Activated CD4-positive, alpha-beta T cell treated with anti-CD3 and anti-CD28 coated beads, Interleukin-2, Interleukin-4, amounts not matched to agents 100 ng/mL and 50 ng/mL, durations not matched to agents 16 hours and 8 hours (primary cell): ENCODE results near the gene TIMM22.

ENCODE experiments used
- DNase-seq: peaks from one replicate; pipeline ENCODE4 v3.0.0-alpha.2; 2020; ENCODE audit warnings: low spot score

TIMM22 gene

DNA sequence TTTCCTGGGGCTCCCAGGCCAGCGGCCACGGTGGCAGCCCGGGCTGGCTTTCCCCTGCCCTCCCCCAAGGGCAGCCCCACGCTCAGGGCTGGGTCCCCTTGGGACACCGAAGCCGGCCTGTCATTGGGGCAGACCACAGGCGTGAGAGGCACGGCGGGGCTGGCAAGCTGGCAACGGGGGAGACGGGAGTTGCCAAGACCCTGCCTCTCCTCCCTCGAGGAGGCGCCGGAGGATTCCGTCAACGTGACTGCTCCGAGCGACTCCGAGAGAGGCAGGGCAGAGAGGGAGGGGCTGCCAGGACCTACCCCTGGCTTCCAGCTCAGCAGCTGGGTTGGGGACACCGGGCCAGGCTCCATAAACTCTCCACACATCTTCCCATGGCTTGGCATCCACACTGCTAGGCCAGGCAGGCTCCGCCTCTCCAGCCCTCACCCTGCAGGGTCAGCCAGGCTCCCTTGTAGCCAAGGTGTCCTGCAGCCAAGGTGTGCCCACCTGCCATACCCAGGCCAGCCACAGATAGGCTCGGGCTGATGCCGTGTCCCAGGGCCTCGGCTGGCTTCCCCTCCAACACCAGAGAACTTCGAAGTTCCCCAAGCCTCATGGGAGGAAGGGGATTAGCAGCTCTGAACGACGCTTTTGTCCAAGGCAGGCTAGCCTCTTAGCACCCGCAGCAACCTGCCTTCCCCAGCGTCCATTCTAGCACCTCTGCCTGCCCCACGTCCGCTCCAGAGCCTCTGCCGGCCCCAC, 25.5 kb downstream of the TIMM22 start:
- no peak for DNase-seq

GRCh38 chr17:1024076-1024475, 27.1 kb downstream of the TIMM22 start:
- no peak for DNase-seq

DNA sequence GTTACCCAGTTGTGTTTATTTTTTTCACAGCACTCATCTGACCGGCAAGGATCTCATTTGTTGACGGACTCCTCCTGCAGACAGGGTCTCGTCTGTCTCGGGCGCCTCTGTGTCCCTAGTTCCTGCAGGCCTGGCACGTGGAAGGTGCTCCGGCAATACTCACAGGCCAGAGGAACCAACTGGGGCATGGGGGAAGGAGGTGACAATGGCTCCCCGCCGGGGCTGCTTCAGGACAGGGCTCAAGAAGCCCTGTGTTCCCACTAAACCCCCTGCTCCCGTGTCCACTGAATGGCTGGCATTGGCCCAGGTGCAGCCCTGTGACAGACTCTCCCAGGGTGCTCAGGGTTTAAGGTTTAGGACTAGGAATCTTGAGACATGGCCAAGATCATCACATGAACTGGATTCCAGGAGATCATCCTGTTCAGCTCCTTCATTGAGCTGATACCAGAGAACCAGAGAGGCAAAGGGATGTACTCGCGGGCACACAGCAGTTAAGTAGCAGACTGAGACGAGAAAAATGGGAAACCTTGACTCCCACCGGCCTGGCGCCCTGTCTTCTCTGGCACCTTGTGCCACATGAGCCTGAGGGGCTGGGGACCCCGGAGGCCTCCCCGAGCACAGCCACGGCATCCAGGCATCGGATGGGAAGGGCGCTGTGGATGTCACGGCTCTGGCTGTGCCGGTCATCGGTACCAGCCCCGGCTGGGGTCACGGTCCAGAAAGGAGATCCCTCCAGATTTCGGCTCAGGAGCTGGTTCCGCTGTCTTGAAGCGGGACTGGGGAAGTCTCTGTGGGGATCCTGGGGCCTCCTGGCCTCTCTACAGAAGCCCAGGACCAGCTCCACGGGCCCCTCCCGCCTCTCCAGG, 29.0 kb downstream of the TIMM22 start:
- DNase-seq = no peak

DNA sequence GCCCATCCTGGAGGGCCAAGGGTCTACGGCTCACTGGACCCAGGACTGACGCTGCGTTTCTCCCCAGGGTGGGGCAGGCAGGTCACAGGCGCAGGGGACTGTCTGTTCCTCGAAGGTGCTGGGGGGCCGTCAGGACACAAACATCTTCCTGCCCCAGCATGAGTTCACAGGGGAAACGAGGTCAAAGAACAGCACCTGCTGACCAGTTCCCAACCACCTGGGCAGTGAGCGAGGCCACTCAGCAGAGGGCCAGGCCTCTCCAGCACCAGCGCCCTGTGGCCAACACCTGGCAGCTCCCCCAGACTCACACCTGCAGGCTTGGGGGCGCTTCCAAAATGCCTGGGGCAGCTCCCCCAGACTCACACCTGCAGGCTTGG, 29.7 kb downstream of the TIMM22 start:
- DNase-seq = no peak

DNA sequence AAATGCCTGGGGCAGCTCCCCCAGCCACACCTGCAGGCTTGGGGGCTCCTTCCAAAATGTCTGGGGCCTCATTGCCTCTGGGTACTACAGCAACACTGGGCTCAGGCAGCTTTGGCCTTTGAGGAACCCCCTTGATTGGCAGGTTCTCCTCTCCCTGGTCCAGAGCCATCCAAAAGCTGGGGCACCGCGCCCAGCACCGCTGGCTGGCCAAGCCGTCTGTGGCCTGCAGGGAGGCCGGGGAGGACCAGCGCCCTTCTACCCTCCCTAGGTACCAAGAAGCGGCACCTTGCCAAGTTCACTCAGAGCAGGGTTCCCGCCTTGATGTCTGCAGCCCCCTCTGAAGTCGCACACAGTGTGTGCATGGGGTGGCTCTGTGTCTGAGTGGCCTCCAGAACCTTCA, 30.1 kb downstream of the TIMM22 start:
- no peak for DNase-seq

GRCh38 chr17:1029196-1029921, 32.4 kb downstream of the TIMM22 start:
- DNase-seq = no peak

GRCh38 chr17:1029922-1030644, 33.2 kb downstream of the TIMM22 start:
- no peak for DNase-seq

- DNase-seq = no peak
These were observed 34.0 kb downstream of the TIMM22 start for GRCh38 chr17:1030684-1031532.

- no peak for DNase-seq
These were observed 34.8 kb downstream of the TIMM22 start for GRCh38 chr17:1031711-1032110.

DNA sequence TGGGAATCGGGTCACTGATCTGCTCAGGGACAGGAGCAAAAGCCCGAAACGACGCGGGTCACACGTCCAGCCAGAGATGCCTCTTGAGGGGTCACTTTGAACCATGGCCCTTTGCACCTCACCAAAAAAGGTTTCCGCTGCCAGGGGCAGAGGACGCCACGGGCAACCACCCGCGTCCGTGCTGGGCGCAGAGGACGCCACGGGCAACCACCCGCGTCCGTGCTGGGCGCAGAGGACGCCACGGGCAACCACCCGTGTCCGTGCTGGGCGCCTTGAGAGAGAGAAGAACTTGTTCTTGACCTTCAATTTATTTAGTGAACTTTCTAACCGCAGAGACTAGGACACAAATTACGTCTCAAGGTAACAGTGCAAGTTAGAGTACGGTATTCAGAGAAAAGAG, 35.5 kb downstream of the TIMM22 start:
- DNase-seq = no peak

DNA sequence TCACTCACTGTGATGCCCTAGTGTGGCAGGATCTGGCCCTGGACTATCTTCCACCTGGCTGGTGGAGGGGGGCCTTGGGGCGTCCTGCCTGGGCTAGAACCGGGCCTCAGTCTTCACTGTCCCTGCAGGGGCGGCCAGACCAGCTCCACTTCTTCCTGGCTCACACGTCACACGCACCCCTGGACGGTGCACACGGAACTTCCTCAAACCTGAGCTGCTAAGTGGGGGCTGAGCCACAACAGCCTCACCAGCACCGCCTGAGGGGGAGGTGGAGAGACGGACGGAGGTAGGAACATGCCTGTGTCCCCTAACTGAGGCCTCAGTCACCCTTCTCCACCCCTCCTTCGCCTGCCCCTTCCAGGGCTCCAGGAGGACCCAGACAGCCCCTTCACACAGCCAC, 36.6 kb downstream of the TIMM22 start:
- DNase-seq = no peak

- DNase-seq = no peak
These were observed 37.8 kb downstream of the TIMM22 start for GRCh38 chr17:1034652-1035210.

DNA sequence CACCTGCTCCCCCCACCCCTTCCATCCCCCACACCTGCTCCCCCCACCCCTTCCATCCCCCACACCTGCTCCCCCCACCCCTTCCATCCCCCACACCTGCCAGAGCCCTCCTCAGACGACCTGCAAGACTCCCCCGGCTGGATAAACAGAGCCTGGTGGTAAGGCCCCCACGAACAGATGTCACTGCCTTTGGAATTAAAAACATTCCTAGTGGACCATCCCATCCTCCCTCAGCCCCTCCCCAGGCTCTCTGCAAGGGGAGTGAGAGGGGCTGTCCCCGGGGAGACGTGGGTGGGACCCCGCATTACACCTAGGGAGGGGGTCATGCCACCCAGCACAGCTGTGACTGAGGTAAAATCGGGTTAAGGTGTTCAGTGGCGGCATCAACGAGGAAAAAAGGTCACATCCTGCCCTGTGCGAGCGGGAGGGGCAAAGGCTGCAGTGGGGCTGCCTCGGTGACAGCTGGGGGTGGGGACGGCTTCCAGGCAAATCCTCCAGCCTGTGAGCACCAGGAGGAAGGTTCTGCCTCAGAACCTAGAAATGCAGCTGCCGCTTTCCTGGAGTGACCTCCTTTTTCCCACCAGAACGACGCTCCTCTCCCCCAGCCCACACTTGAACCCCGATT, 38.7 kb downstream of the TIMM22 start:
- DNase-seq = no peak

DNA sequence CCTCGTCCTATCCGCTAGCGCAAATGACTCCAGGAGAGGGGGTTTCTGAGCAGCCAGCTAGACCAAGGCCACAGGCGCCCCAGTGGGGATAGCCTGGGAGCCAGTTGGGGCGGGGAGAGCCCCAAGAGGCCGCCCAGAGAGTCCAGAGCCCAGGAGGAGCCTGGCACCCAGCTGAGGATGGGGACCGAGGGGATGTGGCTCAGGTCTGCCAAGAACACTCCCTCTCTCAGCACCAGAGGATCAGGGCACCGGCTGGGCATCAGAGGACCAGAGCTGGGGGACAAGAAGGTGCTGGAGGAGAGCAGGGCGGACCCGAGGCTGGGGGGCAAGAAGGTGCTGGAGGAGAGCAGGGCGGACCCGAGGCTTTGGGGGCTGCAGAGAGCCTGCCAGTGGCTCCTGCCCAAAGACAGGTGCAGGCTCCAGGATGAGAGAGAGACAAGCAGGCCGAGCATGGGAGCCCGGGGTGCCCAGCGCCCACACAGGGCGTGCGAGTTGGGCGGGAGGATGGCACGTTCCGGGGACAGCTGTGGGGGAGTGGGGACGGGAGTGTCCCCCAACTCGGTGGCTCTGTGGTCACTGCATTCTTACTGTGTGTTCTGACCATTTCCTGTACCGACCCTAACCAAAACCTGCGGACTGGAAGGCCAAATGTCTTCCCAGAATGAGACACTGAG, 39.4 kb downstream of the TIMM22 start:
- DNase-seq = no peak

DNA sequence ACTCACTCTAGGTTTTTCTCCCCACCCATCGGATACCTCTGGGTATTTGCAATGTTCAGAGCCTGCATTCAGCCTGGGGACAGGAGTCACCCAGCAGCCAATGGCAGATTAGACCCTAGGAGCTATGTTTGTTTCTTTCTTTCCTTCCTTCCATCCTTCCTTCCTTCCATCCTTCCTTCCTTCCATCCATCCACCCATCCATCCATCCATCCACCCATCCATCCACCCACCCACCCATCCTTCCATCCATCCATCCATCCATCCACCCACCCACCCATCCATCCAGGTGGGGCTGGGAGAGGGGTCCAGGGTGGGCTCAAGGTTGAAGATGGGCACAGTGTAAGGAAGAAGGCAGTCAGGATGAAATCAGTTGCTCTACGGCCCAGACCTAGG, 39.9 kb downstream of the TIMM22 start:
- no peak for DNase-seq

GRCh38 chr17:1037238-1037879, 40.4 kb downstream of the TIMM22 start:
- no peak for DNase-seq

- no peak for DNase-seq
These were observed 41.7 kb downstream of the TIMM22 start for GRCh38 chr17:1038459-1039122.

- DNase-seq = no peak
These were observed 42.2 kb downstream of the TIMM22 start for GRCh38 chr17:1039123-1039507.
